GM19193 (cell line): ENCODE data around the gene PCBP3.

Experiments
- POLR2A ChIP-seq: IDR thresholded peaks from 4 replicates; pipeline ENCODE4 v1.6.1; 2011; ENCODE audit not compliant: insufficient read depth, insufficient read length; ENCODE audit errors: extremely low read depth

The PCBP3 gene

GRCh38 chr21:45868086-45868485, 224.6 kb downstream of the PCBP3 start:
- no peak for TF ChIP-seq POLR2A

GRCh38 chr21:45868488-45868887, 225.0 kb downstream of the PCBP3 start:
- no peak for TF ChIP-seq POLR2A

DNA sequence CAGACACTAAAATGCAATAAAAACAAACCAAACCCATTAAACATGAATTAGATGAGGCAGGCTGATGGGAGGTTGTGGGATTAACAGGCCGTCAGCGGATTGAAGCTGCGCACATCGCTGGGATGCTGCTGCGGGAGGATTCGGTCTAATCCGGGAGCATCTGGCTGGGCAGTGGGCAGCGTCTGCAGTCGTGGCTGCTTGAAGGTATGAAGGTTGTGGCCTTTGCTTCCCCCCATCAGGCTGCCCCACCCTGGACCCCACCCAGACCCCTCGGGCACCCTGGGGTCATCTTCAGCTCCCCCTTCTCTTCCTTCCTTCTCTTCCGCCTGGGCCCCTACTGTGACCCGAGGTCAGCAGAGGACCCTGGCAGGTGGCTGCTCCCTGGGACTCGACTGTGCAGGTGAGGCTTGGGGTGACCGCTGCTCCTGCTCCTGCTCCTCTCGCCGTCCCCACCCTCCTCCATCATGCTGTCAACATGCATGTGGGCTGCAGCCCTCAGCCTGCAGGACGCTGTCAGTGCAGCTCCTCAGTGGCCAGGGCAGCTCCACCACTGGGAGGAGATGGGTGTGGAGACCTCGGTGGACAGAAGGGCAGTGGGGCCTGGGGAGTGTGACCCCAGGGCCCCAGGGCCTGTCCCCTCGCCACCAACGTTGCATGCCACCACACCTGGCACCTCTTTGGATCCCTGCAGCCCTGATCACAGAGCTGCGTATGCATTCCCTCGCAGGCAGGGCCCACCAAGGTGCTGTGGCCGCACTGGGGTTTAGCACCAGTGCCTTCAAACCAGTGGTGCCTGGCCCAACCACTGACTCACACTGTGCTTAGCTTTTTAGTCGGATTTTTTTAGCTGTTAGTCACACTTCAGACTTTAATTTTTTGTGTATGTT, 225.8 kb downstream of the PCBP3 start:
- no peak for TF ChIP-seq POLR2A

- TF ChIP-seq POLR2A = no peak
These were observed 226.9 kb downstream of the PCBP3 start for GRCh38 chr21:45870421-45870820.

DNA sequence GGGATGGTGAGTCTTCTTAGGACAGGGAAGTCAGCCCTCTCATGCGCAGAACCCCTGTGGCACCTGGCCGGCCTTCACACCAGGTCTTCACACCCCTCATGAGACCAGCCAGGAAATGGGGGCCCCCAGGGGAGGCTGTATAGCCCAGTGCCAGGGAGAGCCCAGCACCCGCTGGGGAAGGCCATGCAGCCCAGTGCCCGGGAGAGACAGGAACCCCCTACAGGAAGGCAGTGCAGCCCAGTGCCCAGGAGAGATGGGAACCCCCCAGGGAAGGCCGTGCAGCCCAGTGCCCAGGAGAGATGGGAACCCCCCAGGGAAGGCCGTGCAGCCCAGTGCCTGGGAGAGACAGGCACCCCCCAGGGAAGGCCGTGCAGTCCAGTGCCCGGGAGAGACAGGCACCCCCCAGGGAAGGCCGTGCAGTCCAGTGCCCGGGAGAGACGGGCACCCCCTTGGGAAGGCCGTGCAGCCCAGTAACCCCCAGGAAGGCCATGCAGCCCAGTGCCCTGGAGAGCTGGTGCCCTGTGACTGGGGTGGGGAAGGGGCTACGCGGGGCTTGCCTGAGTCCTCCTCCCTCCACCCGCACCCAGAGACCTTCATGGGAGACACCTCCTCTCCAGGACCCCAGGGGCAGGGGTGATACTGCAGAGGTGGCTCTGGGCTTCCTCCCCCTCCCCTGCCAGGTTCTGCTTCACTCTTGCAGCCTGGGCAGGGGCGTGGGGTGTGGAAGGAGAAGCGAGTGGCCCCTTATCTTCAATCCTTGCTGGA, 227.5 kb downstream of the PCBP3 start:
- no peak for TF ChIP-seq POLR2A

- TF ChIP-seq POLR2A = no peak
These were observed 228.2 kb downstream of the PCBP3 start for GRCh38 chr21:45871616-45872236.

DNA sequence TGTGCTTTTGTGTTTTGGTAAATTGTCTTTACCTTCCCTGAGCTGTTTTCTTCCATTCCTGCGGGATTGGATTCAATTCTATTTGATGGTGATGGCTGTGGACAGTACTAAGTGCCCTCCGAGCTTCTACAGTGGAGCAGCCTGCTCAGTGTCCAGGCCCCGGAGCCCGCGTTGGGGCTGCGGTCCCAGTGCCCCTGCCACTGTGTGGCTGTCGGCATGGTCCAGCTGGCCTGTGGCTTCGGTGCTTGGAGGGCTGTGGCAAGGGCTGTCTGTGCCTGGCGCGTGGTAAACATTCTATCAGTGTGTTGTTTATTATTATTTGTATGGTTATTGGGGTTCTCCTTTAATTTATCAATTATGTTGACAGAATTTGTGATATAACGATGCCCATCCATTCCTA, 228.9 kb downstream of the PCBP3 start:
- no peak for TF ChIP-seq POLR2A

GRCh38 chr21:45872902-45873301, 229.4 kb downstream of the PCBP3 start:
- TF ChIP-seq POLR2A = no peak

DNA sequence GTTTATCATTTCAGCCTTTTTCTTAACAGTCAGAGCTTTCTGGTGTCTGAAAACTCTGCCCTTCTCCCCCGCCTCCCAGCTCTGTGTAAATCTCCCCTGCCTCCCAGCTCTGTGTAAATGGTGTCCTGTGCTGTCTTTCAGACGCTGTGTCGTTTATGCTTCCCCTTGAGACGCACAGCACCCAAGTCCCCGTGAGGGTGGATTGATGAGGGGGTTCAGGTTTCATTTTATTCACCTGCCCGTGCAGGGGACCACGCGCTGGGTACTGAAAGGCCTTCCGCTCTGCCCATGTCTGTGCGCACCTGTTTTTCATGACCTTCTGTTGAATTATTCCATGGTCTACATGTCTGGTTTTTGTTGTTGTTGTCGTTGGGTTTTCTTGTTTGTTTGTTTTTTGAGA, 229.9 kb downstream of the PCBP3 start:
- TF ChIP-seq POLR2A = no peak

GRCh38 chr21:45873866-45874265, 230.3 kb downstream of the PCBP3 start:
- no peak for TF ChIP-seq POLR2A

DNA sequence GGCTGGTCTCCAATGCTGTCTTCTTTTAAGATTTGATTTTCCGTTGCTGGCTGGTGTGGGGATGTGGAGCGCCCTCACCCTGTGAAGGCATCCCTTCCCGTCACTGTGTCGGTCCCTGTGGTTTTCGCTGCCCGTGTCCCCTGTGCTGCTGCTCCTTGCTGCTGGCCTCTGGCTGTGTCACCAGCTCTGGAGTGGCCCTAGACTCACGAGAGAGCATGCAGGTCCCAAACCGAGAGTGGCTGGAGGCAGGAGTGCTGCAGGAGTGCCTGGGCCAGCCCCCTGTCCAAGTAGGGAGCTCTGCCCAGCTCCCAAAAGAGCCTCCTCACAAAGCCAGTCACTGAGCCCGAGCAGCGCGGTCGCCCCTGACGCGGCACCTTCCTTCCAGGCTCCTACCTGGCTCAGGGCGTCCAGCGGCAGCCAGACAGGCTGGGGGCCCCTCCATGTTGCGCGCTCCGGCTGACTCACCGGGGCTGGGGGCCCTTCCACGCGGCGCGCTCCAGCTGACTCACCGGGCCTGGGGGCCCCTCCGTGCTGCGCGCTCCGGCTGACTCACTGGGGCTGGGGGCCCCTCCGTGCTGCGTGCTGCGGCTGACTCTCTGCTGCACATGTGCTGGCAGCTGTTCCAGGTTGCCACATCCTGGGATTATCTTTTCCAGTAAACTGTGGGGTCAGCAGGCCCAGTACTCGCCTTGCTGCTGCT, 231.3 kb downstream of the PCBP3 start:
- TF ChIP-seq POLR2A = no peak

GRCh38 chr21:45875416-45875760, 231.9 kb downstream of the PCBP3 start:
- TF ChIP-seq POLR2A = no peak

DNA sequence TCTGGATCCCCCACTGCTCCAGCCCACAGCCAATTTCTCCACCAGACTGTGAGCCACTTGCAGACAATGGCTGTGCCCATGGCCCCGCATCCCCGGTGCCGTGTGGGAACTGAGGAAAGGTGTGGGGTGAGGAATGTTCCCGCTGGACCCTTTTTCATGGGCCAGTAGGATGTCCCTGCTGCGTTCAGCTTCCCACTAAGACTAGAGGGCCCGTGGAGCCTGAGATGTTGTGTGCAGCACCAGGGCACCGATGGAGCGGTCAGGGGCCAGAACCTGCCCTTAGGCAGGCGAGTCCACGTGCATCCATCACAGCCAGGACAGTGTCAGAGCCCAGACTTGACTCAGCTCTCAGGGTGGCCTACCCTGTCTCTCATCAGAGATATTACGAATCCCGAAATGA, 232.4 kb downstream of the PCBP3 start:
- no peak for TF ChIP-seq POLR2A

DNA sequence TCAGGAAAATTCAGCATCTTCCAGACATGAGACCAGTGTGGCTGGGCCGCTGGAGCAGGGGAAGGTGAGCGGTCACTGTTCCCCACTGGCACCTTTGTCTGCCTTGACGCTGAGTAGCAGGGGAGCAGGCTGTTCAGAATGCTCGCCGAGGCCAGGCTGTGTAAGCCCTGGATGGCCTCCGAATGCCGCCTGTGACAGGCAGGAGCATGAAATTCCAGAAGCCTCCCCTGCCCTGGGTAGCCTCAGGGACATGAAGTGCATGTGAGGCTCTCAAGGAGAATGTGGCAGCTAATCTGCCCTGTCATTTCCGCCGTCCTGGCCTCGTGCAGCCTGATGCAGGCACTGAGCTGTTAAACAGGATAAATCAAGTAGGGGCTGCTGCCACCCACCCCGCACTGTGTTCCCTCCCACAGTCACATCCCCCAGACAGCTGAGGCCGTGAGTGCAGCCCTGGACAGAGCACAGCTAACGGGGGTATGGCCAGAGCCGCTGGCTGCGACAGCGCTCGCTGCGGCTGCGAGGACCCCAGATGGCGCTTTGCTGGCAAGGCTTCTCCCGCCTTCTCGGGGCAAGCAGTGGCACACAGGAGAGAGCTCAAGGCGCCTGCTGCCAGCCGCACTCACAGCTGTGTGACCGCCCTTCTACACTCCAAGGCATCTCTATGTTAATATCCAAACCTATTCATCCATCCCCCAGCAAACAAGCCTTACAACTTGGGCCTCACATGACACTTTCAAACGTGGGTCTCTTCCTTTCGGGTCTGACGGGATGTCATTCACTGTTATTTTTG, 233.1 kb downstream of the PCBP3 start:
- no peak for TF ChIP-seq POLR2A
